CD4-positive, alpha-beta T cell treated with Interleukin-15 for 1 hour (primary cell): ENCODE data around the gene TLX2.
"Not testable (repeated sequence)": the region's sequence is repeated elsewhere in the genome, so short reads cannot be mapped to it uniquely, and the experiment has no call there.

Source experiments
- DNase-seq: peaks from one replicate; pipeline ENCODE4 v3.0.0-alpha.2; 2020

TLX2 gene

GRCh38 chr2:74558284-74559230 lies 44.3 kb downstream of the TLX2 start:
- no peak for DNase-seq

DNA sequence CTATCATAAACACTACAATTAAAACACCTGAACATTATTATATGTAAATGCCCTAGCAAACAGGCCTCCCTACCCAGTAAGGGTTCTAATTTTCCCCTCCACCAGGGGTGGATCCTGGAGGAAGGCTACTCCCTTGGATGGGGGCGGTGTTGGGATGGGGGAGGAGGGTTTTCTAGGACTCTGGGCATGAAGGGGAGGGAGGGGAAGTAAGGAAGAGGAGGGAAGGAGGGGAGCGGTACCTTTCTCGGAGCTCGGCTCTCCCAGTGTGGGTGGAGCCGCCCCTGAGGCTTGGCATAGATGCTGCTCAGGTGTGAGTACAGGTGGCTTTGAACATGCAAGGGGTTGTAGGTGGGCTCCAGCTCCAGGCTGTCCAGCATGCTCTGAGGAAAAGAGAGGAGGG lies 45.7 kb downstream of the TLX2 start:
- DNase-seq, result no peak

DNA sequence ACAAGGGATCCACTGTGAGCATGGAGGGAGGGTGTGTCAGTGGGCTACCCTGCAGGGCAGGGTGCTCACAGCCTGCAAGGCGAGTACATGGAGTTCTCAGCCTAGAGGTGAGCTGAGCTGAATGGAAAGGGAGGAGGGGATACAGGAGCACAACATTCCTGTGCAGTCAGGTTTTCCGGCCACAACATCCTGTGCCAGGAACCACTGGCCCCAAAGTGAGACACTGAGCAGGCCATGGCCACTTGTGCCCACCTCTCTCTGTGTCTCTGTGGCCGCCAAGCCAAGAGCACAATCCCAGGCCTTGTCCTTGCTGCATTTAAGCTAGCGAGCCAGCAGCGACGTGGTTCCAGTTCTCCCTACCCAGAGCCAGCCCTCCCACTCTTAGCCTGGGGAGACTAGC lies 46.3 kb downstream of the TLX2 start:
- no peak for DNase-seq

GRCh38 chr2:74561022-74561421 lies 46.8 kb downstream of the TLX2 start:
- DNase-seq, result not testable (repeated sequence)

DNA sequence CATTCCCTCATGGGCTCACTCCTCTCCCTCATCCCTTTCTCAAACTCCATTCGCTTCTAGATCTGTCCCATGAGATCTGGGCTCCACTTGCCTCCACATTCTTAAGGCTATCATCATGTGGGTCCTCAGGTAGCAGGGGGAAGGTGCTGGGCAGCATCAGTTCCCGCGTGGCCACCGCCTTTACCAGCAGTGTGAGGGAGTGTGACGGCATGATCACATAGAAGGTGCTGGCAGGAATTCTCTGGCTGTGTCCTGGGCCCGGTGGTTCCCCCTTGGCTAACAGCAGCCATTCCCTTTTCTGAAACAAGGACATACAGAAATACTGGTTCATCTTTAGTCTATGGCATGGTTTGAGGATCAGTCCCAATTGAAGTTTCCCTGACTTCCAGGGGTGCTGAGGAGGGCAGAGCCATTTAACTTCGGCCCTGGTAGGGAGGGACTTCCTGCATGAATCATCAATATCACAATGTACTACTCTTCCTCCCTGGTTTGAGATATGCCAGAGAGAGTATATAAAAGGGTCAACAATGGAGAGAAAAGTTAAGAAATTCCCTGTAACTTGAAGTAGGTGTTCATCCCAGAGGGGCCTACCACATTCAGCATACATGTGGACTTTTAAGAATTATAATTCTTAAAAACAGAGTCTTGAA lies 48.0 kb downstream of the TLX2 start:
- no peak for DNase-seq

DNA sequence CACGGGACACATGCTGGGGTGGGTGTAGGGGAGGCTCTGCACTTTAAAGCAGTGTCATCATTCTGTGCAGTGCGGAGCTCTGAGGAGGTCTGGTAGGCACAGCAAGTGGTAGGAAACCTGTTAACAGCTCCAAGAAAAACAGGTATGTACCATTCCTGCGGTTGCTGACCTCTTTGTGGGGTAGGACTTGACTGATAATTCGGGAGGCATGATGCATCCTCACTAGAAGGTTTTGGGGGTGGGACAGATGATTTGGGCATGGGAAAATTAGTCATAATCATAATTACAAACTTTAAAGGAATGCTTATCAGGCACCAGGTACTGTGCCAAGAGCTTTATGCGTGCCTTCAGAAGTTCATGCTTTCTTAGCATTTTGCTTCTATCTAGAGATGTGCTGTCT lies 50.0 kb downstream of the TLX2 start:
- DNase-seq, result no peak

GRCh38 chr2:74566076-74566753 lies 52.0 kb downstream of the TLX2 start:
- DNase-seq, result no peak

DNA sequence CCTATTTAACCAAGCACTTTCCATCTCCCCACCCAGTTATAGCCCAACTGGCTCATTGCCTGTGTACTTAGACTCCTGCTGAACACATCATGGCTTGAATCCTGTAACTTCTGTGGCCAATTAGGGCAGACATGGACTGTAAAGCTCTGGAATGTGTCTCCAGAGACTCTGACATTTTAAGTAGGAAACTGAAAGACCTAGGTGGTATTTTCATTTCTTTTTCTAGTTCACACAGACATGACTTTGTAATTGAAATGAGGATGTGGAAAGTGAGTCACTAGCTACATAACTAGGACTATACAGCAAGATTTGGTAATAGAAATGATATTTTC lies 52.5 kb downstream of the TLX2 start:
- DNase-seq, result no peak
